GM18951 (cell line): Measurements from ENCODE around the gene SLC5A10.
"Not testable (repeated sequence)": the region's sequence is repeated elsewhere in the genome, so short reads cannot be mapped to it uniquely, and the experiment has no call there.

Experiments used
- POLR2A ChIP-seq: IDR thresholded peaks from 4 replicates; pipeline ENCODE4 v1.6.1; 2011; ENCODE audit warnings: mild to moderate bottlenecking; ENCODE audit not compliant: insufficient read length, insufficient read depth; ENCODE audit errors: extremely low read depth
- in situ Hi-C: fragments of 300-500 bp; cut with MboI; formaldehyde crosslinking; loops from one replicate; pipeline ENCODE4 v1.12.0; 2022; ENCODE audit warnings: low sequenced_read_pairs, mixed read lengths, inconsistent platforms; ENCODE audit not compliant: unreplicated experiment

SLC5A10 gene

DNA sequence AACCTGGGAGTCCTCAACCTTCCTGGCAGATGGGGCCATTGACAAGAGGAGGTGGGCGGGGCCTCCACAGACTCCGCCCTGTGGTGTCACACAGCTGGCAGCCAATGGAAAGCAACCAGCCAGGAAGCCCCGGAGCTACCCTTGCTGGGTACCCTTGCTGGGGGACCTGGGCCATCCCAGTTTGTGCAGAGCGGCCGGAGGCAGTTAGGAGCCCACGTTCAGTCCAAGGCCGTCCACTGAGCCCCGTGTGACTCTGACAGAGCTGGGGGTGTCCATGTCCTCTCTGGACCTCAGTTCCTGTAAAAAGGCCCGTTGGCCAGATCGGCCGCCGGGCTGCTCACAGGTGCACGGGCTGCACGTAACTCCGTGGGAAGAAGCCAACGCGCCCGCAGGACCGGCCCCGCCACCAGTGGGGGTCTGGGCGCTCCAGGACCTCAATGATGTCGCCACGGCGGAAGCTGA is 69.7 kb downstream of the SLC5A10 start:
- in situ Hi-C loops = loop anchor here (10.0 kb wide), 1 partner anchor 123 kb away; no protein-coding TSS in a partner anchor
- no peak for TF ChIP-seq POLR2A

DNA sequence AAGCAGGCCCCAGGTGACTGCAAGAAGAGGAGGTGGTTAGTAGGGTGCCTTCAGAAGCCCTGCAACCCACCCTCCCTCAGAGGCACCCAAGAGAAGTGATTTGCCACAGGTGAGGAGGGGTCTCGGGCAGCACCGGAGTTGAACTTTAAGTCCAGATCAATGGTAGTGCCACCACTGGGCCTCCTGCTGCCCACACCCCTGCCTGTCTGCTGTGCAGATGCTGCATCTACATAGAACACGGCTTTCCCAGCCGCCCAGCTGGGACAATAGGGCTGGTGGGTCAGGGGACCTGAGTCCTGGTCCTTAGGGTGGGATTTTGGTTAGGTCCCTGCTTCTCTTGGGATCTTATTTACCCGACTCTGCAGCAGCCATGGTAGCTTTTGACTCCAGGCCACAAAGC is 70.2 kb downstream of the SLC5A10 start:
- in situ Hi-C loops = loop anchor here (10.0 kb wide), 1 partner anchor 123 kb away; no protein-coding TSS in a partner anchor
- no peak for TF ChIP-seq POLR2A

DNA sequence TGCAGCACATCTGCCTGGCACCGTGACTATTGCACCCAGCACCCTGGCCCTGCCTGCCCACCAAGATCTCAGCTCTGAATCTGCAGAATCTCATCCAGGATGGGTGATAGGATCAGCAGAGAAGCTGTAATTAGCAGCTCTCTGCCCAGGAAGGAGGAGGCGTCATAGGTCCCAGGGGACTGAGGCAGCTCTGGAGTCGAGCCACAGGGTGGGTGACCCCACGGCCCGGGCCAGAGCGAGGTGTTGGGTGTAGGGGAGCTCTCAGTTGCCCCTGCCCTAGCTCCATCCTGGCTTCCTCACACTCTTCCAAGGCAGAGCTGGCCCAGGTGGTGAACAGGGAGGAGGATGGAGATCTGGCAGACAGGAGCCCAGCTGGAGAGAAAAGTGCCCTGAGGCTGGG is 70.8 kb downstream of the SLC5A10 start:
- no peak for TF ChIP-seq POLR2A
- in situ Hi-C loops = loop anchor here (10.0 kb wide), 1 partner anchor 122 kb away; no protein-coding TSS in a partner anchor

DNA sequence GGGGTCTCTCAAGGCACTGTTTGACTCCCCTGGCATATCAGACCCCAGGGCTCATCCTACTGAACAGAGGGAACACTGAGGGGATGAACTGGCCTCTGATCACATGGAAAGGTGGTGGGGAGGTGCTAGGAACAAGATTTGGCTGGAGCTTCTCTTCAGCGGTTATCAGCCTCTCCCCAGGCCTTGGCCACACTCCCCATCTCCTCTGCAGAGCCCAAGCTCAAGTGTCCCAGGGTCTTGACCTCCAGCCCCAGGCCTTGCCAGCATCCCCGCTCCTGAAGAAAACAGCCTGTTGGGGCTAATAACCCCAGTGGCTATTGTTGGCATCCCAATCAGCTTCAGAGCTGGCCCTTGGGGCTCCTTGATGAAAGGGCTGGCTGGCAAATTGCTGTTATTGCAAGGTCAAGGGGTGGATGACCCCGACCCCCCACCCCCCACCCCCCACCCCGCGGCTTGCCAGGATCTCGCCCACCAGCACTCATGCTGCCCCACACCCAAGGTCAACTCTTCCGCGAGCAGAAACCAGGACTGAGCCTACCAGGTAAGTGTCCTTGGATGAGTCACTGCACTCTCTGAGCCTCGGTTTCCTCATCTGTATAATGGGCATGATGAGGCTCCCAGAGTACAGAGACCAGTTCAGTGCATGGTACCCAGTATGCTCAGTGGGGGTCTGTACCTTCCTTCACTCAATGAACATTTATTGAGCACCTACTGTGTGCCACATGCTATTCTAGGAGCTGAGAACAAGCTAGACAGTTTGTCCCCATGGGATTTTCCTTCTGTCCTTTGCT is 71.4 kb downstream of the SLC5A10 start:
- in situ Hi-C loops = loop anchor here (10.0 kb wide), 1 partner anchor 121 kb away; no protein-coding TSS in a partner anchor
- no peak for TF ChIP-seq POLR2A

DNA sequence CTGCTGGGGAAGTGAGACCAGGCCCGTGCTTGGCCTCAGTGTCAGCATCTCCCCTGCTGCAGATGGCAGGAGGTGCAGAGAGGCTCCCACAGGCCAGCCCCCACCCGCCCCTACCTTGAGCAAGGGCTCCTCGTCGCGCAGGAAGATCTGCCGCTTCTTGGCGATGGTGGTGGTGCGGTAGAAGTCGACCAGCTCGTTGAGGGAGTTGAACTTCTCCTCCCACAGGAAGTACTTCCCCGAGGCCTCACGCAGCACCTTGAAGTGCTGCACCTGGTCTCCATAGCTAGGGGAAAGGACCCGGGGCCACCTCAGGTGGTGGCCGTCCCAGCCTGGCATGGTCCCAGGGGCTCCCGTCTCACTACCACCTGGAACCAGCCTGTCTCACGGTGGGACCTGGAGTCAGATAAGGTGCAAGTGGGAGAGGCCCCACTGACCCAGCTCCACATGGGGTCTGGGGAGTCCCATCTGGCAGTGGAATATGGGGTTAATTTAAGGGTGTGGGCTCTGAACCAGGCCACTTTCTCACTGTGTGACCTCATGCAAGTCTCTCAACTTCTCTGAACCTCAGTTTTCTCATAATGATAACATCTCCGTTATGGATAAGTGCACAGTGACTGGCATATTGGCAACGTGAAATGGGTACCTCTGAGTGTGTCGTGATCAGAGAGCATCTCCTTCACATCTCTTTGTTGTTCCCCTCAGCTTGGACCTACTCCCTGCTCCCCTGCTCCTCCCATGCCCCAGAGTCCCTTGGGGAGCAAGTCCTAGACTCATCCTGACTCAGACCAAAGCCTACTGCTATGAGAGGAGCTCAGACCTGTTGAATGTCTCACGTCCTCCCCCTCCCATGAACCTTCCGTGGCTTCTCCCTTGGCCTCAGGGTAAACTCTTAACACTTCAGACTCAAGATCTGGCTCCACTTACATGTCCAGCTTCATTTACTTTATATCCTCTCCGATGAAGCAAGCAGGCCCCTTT is 72.4 kb downstream of the SLC5A10 start:
- in situ Hi-C loops = loop anchor here (10.0 kb wide), 1 partner anchor 120 kb away; no protein-coding TSS in a partner anchor

DNA sequence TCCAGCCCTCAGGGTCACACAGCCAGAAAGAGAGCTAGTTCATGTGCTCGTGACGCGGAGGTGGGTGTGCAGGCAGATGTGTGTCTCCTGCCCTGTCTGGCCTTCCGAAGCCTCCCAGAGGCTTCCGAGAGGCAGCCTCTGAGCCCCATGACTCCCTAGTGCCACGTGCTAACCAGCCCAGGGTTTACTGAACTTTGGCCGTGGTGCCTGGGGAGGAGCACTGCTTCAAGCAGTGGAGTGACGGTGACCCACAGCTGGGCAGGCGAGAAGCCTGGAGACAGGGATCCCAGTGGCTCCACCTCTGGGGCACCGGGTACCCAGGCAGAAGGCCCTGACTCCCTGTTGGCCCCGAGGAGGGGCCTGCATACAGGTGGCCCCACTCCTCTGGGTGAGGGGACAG is 76.7 kb downstream of the SLC5A10 start:
- in situ Hi-C loops = loop anchor here (10.0 kb wide), 1 partner anchor 116 kb away; no protein-coding TSS in a partner anchor

More for the DNA sequence above, 72.4 kb downstream of the SLC5A10 start:
- TF ChIP-seq POLR2A = no peak

DNA sequence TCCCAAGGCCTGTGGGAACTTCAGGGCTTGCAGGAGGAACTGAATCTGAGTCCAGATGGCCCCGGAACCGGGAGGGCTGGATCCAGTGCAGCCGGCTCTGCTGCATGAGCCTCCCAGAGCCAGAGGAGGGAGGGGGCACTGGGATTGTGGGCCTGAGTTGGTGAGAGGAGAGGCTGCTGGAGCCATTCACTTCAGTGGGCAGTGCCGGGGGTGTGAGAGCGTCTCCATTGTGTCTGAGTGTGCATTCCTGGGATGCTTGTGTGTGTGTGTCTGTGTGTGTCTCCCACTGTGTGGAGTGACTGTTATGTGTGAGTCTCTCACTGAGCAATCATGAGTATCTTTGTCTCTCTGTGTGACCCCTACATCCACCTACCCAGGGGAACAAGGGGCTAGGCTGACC is 77.8 kb downstream of the SLC5A10 start:
- in situ Hi-C loops = loop anchor here (10.0 kb wide), 1 partner anchor 115 kb away; no protein-coding TSS in a partner anchor

DNA sequence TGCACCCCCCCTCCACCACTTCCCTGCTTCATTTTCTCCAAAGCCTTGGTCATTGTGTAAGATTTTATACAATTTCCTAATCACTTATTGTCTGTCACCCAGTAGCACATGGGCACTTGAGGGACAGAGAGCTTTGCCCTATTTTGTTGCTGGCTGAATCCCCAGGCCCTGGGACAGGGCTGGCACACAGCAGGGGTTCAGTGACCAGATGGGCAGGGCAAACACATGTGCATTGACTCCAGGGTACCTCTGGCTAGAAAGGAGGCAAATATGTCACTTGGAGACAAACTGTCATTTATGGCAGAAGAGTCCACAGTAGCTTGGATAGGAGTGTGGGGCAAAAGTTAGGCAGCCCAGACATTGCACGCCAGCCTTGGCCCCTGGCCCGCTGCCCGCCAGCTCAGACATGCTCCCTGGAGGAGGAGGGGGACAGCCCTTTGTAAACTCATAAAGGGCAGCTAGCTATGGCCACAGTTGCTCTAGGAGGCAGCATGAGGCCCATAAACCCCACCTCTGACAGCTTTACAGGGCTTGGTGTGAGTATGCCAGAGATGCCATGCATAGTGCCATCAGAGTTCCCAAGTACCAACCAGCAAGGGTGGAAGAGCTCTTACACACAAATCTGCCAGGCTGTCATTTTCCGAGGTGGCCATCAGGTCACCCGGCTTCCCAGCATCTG is 78.9 kb downstream of the SLC5A10 start:
- in situ Hi-C loops = not testable (repeated sequence)

DNA sequence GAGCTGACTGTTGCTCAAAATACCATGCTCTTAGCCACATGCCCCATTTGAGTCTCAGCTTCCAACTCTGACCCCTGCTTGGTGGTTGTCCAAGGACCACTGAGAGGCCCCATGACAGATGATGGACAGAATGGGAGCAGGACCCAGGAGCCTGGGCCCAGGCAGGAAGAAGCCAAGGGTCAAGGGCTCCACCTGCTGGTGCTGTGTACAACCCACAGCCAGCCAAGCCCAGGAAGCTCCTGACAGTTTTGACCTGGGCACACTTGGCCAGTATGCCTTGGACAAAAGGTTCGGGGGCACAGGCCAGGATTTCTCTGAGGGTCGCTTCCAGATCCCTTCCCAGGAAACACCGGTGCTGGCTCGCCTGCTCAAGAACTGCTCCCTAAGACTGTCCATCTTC is 79.8 kb downstream of the SLC5A10 start:
- in situ Hi-C loops = not testable (repeated sequence)

DNA sequence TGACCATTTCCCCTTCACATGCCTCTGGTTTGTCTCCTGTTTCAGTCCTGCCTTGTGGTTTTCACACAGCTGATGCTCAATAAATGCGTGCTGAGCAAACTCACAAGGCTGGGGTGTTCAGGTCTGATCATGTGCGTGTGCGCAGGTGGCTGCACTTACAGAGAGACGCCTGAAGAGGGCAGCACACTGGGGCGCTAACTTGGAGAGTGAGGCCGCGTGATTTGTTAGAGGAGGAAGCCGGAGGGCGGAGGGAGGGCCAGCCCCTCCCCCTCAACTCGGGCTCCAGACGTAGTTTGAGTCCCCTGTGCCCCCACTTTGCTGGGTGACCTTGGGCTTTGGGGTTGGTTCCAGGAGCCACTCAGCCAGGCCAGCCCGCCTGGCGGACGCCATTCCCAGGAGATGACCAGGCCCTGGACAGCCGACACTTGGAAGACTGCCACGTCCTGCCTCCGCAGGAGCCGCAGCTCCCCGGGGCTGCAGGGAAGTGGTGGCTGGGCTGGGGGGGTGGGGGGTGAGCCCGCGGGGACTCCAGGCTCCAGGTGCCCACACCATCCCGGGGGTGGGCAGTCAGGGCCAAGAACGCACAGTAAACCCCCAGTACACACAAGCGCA is 80.5 kb downstream of the SLC5A10 start:
- in situ Hi-C loops = not testable (repeated sequence)

DNA sequence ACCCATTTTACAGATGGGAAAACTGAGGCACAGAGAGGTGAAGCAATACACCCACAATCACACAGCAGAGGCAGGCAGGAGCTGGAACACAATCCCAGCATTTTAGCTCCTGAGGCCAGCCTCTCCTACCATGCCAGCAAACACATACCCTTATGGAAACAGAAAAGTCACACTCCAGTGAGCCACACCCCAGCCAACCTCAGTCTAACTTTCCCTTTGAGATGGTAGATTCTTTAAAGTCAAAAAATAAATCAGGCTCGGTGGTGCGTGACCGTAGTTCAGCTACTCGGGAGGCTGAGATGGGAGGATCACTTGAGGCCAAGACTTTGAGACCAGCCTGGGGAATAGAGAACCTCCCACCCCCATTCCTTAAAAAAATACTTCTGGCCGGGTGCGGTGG is 84.2 kb downstream of the SLC5A10 start:
- in situ Hi-C loops = not testable (repeated sequence)

DNA sequence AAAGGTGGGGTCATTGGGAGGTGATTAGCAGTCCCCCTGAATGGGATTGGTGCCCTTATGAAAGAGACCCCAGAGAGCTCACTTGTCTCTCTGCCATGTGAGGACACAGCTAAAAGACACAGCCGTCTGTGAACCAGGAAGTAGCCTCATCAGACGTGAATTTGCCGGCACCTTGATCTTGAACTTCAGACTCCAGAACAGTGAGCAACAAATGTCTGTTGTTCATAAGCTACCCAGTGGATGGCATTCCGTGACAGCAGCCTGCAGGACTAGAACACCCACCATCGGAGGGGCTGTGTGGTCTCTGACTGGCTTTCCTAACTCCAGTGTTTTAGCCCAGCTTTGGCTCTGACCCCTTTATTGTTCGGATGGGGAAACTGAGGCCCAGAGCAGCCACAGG is 85.6 kb downstream of the SLC5A10 start:
- in situ Hi-C loops = not testable (repeated sequence)

DNA sequence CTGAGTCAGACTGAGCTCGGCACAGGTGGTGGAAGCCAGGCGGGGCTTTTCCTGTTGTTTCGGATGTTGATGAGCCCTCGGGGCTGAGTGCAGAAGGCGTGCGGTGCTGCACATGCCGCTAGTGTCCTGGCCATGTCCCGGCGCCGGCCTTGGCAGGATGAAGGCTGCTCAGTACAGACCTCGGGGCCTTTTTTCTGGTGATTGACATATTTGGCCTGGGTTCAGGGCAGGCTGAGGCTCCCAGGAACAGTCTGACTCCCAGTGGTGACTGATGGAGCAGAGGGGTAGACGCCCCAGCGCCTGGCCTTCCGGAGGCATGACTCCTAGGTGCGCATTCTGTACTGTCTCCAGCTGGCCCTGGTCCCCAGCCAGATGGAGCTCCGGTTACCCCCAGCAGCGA is 86.0 kb downstream of the SLC5A10 start:
- in situ Hi-C loops = not testable (repeated sequence)

DNA sequence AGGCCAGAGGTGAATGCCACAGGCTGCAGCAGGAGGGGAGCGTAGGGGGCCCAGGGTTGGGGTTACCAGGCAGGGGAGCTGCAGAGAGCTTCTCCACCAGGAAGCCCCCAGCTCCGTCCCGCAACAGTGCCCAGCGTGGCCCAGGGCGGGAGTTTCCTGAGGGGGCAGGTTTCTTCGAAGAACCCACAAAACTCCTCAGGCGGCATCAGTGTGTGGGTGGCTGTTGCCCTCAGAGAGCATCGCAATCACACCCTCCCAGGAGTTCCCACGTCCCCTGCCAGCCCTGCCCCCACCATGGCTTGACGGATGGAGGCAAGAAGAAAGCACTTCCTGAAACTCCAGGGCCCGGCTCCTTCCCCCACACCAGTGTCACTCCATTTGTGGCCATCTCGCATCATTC is 86.8 kb downstream of the SLC5A10 start:
- in situ Hi-C loops = not testable (repeated sequence)

DNA sequence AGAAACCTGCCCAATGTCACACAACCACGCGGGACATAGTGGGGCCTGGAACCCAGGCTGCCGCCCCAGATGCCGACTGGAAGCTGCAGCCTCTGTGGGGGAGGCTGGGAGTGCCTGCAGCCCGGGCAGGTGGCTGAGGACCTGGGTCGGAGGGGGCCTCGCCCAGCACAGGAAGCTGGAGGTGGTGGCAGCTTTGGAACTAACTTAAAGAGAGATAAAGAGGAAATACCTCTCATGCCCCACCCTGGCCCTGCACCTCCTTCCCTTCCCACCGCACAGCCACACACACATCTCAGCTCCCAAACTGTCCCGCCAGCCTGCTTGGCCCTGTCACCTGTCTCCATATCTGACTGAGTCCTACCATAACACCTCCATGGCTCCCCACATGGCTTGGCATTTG is 88.4 kb downstream of the SLC5A10 start:
- in situ Hi-C loops = not testable (repeated sequence)

DNA sequence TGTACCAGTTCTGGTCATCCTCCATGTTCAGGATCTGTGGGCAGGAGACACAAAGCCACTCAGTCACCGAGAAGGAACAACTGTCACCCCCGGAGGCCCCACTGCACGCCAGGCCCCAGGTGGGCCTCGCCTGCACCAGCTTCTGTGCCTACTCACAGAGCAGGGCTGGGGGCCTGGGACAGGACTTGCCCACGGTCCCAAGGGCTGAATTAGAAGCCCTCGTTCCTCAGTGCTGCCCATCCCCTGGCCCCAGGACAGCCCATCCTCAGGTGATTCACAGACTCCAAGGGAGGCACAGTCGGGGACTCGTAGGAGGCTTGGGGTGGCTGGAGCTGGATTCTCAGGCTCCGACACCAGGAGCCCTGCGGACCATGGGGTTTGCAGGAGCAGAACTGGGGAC is 89.9 kb downstream of the SLC5A10 start:
- in situ Hi-C loops = not testable (repeated sequence)

DNA sequence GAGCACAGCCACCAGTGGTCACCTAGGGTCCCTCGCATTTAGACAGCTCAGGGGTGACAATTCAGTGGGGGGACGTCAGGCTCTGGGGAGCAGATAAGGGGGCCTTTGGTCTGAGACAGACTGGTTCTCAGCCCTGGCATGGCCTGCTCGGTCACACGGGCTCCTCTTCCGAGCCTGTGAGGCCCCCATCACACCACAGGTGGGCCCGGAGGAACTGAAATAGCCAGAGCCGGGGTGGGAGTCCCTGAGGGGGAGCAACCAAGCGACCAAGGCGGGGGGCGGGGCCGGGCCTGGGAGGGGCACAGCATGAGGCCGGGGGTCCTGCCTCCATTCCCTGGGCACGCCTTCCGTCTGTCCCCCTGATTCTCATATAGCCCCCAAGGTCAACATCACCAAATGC is 90.4 kb downstream of the SLC5A10 start:
- in situ Hi-C loops = not testable (repeated sequence)

DNA sequence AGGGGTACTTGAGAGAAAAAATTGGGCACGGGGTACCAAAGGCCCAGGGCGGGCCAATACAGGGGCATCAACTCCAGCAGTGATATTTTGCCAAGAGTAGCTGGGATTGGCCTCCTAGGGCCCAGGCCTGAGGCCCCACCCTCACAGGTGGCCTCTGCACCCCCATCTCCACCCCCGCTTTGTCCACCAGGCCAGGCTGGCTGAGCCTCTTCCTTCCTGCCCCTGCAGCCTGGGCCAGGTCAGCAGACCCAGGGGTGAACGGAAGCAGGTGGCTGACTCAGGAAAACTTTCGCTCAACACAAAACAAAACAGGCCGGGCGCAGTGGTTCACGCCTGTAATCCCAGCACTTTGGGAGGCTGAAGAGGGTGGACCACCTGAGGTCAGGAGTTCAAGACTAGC is 91.1 kb downstream of the SLC5A10 start:
- in situ Hi-C loops = not testable (repeated sequence)

DNA sequence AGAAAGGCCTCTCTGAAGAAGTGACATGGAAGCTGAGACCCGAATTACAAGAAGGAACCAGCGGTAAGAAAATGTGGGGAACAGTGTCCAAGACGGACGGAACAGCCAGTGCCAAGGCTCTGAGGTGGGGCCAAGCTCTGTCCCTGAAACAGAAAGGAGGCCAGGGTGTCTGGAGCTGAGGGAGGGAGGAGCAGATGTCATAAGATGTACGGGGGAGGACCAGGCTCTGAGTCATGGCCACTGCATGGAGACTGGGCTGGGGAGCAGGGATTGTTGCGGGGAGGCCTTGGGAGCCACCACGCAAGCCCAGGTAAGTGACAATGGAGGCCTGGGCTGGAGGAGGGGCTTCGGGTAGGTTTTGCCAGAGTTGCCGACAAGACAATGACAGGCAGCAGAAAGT is 92.7 kb downstream of the SLC5A10 start:
- in situ Hi-C loops = not testable (repeated sequence)
